Adrenal gland (tissue), 5 donors: ENCODE measurements around the gene ZNF281.

ENCODE experiments used
- POLR2A ChIP-seq, 2 donors: fragments of 450-650 bp; IDR thresholded peaks; one replicate each; pipeline ENCODE4 v1.6.1; 2017; ENCODE audit warnings: antibody characterized with exemption in 2 of 2, mild to moderate bottlenecking in 2 of 2, moderate library complexity in 1 of 2
- TF ChIP-seq, protein P1 (sequence below), 6 experiments: fragments of 450-650 bp in 4 of 6; fragments of 200-600 bp in 2 of 6; sonication (generic) in 1 of 6; IDR thresholded peaks; 1 replicate in 5 of 6; 2 replicates in 1 of 6; pipeline versions ENCODE4 v1.5.1 to v1.8.0; 2016 to 2021; ENCODE audit warnings: antibody characterized with exemption in 6 of 6, mild to moderate bottlenecking in 2 of 6, moderate library complexity in 1 of 6
- donor health status: DM: no; HTN: no; CAD: no.

DNA sequence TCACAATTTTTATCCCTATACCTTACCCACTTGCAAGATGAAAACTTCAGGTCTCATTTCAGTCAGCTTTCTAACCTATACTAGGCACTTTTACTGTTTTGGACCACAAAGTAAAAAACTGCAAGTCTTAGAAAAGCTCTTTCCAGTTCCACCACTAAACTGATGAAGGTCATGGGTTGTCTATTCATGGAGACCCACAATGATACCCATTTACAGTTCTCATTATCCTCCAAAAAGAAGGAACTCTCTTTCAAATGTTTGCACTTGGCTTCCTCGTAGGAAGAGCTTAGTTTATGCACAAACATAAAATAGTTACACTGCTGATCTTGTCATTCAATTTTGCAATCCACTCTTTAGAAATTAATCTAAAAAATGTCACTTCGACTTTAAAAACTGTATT, 9.3 kb downstream of the ZNF281 start:
- TF ChIP-seq, protein P1, sequence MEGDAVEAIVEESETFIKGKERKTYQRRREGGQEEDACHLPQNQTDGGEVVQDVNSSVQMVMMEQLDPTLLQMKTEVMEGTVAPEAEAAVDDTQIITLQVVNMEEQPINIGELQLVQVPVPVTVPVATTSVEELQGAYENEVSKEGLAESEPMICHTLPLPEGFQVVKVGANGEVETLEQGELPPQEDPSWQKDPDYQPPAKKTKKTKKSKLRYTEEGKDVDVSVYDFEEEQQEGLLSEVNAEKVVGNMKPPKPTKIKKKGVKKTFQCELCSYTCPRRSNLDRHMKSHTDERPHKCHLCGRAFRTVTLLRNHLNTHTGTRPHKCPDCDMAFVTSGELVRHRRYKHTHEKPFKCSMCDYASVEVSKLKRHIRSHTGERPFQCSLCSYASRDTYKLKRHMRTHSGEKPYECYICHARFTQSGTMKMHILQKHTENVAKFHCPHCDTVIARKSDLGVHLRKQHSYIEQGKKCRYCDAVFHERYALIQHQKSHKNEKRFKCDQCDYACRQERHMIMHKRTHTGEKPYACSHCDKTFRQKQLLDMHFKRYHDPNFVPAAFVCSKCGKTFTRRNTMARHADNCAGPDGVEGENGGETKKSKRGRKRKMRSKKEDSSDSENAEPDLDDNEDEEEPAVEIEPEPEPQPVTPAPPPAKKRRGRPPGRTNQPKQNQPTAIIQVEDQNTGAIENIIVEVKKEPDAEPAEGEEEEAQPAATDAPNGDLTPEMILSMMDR (IDR thresholded peaks at IDR 0.05): no peak
- TF ChIP-seq POLR2A (IDR thresholded peaks at IDR 0.05): no peak
